Glomerular endothelial cell (primary cell): ENCODE measurements around the gene PCDH1. TPM values are rescaled to one million over a fixed set of nuclear protein-coding genes. Genes with fewer than 3 reads are reported as not detected.

ENCODE experiments used
- DNase-seq: peaks from one replicate; pipeline ENCODE4 v3.0.0-alpha.2; 2011; ENCODE audit warnings: low read depth, low spot score; ENCODE audit errors: extremely low read depth
- total RNA-seq: library from RNA; depleted of rRNA; stranded (reverse); fragments of >200 nt; gene quantifications from 2 replicates; pipeline ENCODE4 v1.2.3, GENCODE V29; 2015

Gene PCDH1
- total RNA-seq, 1 donor from 2014 or later: 479 TPM

GRCh38 chr5:141875022-141875740, 3.0 kb downstream of the PCDH1 start:
- no peak for DNase-seq

- no peak for DNase-seq
Observed at GRCh38 chr5:141874262-141874964, 3.8 kb downstream of the PCDH1 start.

DNA sequence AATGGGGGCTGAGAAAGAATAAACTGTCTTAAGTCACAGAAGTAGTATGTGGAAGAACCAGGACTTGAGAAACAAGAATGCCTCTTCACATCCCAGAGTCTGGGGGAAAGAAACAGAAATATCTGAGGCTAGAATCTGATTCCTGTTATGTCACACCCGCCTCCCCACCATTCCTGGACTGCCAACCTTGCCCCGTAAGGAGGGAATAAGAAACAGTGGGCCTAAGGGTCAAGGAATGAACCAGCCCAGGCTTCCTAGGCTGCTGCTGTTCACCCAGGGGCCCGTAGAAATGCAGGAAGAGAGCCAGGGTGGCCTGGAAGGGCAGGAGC, 4.3 kb downstream of the PCDH1 start:
- DNase-seq: no peak

GRCh38 chr5:141872496-141873356, 5.5 kb downstream of the PCDH1 start:
- no peak for DNase-seq

- DNase-seq: no peak
Observed at GRCh38 chr5:141871870-141872269, 6.3 kb downstream of the PCDH1 start.

GRCh38 chr5:141870871-141871270, 7.3 kb downstream of the PCDH1 start:
- DNase-seq: no peak

- DNase-seq: no peak
Observed at GRCh38 chr5:141870228-141870627, 8.0 kb downstream of the PCDH1 start.

- DNase-seq: no peak
Observed at GRCh38 chr5:141869514-141869913, 8.7 kb downstream of the PCDH1 start.

DNA sequence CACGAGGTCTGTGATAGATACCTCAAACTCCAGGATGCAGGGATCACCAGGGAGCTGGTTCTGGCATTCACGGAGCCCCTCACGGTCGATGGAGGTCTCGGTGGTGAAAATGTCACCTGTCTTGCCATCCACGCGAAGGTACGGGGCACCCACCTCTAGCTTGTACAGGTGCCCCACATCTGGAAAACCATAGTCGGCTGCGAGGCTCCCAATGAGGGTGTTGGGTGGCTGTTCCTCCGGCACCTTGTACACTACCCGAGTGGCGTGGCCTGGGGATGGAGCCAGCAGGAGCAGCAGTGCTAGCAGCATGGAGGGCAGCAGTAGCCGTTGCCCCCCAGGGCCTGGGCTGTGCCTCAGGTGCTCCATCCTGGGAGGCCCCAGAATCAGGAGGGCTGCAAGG, 9.2 kb downstream of the PCDH1 start:
- no peak for DNase-seq

DNA sequence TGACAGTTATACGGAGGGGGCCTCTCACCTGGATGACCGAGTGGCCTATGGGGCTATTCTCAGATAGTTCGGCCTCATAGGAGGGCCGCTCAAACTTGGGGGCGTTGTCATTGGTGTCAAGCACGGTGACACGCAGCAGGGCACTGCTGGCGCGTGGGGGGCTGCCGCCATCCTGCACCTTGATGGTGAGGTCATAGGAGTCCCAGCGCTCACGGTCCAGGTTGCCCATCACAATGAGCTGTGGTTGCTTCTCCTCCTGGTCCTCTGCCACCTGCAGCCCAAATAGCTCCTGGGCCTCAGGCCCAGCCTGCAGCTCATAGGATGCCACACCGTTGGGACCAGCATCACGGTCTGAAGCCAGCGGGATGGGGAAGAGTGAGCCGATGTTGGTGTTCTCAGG, 9.7 kb downstream of the PCDH1 start:
- no peak for DNase-seq

- no peak for DNase-seq
Observed at GRCh38 chr5:141867651-141868050, 10.6 kb downstream of the PCDH1 start.

GRCh38 chr5:141867139-141867538, 11.1 kb downstream of the PCDH1 start:
- no peak for DNase-seq

- DNase-seq: no peak
Observed at GRCh38 chr5:141866096-141866495, 12.1 kb downstream of the PCDH1 start.

- no peak for DNase-seq
Observed at GRCh38 chr5:141865406-141865805, 12.8 kb downstream of the PCDH1 start.

DNA sequence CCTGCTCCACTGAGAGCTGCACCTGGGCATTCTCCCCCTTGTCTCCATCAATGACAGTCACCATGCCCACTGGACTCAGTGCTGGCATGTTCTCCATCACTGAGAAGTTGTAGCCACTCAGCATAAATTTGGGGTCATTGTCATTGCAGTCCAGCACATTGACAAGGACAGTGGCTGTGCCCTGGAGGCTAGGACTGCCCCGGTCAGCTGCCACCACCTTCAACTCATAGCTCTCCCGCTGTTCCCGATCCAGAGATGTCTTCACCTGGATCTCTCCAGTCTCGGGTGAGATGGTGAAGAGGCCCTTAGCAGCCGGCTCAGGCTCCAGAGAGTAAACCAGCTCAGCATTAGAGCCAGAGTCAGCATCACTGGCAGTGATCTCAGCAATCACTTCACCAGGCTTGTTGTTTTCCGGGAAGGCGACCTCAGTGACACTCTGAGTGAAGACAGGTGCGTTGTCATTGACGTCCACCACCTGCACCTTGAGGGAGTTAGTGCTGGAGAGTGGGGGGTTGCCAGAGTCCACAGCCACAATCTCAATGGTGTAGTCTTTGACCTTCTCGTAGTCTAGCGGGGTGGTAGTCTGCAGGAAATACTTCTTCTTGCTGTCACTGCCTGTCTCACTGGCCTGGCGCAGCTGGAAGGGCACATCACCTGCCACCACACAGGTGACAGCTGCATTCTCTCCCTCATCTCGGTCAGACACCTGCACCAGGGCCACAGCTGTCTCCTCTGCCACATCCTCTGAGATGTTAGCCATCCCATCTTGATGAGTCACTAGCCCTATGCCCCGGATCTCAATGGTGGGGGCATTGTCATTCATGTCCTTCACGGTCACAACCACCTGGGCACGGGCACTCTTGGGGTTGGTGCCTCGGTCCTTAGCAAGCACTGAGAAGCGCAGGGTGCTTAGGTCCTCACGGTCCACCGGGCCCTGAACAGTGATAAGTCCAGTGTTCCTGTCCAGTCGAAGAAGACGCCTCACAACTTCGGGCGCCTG, 13.5 kb downstream of the PCDH1 start:
- no peak for DNase-seq

GRCh38 chr5:141863569-141864178, 14.5 kb downstream of the PCDH1 start:
- DNase-seq: no peak

DNA sequence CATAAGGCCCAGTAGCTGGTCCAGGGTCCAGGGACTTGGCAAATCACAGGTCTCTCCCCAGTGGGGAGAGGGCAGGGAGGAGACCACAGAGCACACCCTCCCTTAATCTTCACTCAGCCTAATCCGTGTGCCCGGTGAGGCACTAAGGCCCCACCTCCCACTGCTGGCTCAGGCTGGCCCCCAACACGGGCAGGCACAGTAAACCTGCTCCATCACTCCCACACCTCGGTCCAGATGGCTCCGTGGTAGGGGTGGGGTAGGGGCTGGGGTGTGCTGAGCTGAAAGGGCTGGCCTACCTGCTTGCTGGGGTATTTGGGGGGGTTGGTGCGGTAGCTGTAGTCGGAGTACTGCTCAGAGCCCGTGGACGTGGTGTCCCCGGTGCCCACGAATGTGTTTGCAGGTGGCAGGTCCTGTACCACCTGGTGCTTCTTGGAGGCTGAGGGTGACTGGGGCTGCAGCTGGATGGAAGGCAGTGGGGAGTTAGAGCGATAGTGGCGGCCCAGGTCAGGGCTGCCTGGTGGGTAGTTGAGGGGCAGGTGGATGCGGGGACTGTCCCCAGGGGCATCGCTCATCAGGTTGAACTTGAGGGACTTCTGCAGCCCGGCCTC, 15.2 kb downstream of the PCDH1 start:
- DNase-seq: no peak

DNA sequence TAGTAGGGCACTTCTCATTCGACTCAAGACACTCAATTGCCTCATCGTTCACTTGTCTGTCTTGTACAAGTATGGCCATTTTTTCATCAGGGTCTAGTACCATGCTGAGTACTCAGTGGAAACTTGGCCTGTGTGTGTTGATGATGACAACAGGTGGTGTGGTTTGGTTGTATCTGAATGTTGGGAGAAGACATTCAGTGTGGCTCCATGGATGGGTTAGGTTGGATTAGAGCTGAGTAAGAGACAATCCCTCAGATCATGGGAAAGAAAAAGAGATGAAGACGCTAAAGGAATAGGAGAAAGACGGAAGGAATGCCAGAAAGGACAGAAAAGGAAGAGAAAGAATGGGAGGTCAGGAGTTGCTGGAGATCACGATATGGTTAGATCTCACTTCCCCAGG, 17.0 kb downstream of the PCDH1 start:
- no peak for DNase-seq

DNA sequence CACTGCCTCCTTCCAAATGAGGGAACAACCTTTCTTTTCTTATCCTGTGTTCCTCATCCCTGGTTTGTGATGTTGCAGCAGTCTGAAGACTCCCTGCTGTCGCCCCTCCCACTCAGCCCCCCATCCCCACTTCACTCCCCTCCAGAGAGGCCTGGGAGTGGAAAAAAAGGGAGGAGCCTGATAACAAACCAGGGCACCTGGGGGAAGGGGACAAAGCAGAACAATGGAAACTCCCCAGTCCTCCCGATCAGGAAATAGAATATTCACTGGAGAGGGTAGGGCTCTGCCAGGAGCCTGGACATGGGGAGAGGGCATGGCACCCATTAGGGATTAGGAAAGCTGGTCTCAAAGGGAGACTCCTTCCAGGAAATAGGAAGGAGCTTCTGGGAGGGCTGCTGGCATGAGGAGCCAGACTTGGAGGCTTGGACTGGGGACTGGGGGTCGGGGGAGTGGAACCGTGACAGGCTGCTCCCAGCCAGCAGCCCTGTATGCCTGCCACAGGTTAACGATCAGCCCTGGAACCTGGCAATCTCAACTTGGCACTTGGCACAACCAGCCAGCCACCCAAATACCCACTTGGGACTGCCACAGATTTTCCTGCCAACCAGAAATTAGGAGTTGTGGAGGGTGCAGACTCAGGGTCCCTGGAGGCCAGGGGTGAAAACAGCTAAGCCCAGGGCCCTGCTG, 20.0 kb downstream of the PCDH1 start:
- DNase-seq: no peak
